ENCODE measurements around the gene LRRD1.
"Not testable (repeated sequence)": the region's sequence is repeated elsewhere in the genome, so short reads cannot be mapped to it uniquely, and the experiment has no call there.

The LRRD1 gene

DNA sequence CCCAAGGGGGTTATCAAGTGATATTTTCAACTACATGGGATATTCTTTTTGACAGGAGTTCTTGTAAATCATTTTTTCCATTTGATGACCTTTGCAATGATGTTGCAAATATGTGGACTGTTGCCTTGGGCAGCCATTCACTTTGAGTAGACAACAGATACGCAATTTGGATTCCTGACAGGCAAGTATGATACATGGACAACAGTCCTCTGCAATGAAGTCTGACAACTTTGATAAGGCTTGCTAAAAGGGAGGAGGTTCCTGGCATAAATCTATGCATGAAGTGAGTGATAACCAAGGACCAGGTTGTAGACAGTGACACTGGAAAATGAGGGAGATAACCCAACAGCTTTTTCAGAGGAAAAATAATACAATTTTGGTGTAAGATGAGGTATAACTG lies 17.7 kb downstream of the LRRD1 start:
- DNase-seq (ENCODE audit: insufficient read length) (no peak), FAIRE-seq (no peak)
- TF ChIP-seq POLR2A (IDR thresholded peaks at IDR 0.05; ENCODE audit: low read depth, low read length) (no peak), TAF1 (IDR thresholded peaks at IDR 0.05; ENCODE audit: borderline replicate concordance, low read depth, low read length) (no peak), POLR2AphosphoS5 (IDR thresholded peaks at IDR 0.05; ENCODE audit: low read depth, low read length) (no peak)

DNA sequence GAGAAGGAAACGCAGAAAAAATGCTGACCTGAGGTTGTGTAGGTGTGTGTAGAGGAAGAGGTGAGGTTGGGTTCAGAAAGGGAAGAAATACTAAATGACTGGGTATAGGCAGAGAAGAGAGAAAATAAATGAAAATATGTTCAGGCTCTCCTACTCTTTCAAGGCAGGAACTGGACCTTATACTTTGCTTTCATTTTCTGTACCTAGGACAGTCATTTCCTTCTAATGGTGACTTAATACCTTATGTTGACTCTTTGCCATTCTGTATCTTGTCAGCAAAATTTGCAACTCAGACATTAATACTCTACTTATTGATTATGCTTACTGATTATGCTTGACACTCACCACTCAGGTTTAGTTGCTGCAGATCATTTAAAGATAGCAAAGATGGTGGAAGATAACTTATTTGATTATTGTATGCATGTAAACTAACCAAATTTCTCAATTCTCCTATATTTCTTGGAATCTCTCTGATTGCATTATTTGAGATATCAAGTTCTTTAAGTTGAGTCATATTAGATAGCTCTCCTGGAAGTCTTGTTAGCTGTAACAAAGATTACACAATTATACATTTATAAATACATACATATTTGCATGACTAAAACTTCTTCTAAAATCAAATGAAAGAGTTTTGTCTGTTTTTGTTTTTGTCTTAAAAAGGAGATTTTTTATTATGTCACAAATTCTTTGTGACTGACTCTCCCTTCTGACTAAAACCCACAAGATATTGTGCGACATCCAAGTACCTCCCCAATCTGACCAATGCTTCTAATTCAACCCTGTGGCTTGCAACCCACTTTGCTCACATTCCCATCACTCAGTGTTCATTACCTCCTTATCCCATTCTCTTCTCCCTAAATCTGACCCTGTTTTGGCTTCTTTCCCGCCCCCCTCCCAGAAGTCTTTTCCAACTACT lies 20.0 kb downstream of the LRRD1 start:
- no peak for TF ChIP-seq POLR2AphosphoS5 (IDR thresholded peaks at IDR 0.05; ENCODE audit: low read depth, low read length)
- FAIRE-seq, result peak; percentile 61
- DNase-seq (ENCODE audit: insufficient read length), result no peak

DNA sequence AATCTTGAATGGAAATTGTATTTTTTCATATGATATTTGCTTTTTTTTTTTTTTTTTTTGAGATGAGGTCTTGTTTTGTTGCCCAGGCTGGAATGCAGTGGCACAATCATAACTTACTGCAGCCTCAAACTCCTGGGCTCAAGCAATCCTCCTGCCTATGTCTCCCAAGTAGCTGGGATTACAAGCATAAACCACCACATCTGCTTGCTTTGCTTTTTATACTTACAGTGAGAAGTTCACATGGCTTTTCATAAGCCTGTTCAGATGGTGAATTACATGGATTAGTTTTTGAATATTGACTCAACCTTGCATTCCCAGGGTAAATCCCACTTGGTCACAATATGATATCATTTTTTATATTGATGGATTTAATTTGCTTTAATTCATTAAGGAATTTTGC lies 22.0 kb downstream of the LRRD1 start:
- no peak for TF ChIP-seq POLR2A (IDR thresholded peaks at IDR 0.05; ENCODE audit: low read depth, low read length)
- TF ChIP-seq POLR2AphosphoS5 (IDR thresholded peaks at IDR 0.05; ENCODE audit: low read depth, low read length), result no peak
- no peak for FAIRE-seq
- no peak for DNase-seq (ENCODE audit: insufficient read length)

DNA sequence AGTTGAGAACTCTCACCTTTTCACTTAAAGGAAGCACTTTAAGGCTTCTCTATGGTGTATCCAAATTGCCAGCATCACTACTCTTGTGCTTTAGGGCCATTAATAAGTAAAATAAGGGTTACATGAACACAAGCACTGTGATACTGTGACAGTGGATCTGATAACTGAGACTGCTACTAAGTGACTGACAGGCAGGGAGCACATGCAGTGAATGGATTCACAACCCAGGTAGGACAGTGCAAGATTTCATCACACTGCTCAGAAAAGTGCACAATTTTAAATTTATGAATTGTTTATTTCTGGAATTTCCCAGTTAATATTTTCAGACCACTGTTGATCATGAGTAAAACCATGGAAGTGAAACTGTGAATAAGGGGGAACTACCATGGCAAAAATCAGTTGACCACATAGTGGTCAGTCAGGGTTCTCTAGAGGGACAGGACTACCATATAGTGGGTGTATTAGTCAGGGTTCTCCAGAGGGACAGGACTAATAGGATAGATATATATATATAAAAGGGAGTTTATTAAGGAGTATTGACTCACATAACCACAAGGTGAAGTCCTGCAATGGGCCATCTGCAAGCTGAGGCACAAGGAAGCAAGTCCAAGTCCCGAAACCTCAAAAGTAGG lies 23.7 kb downstream of the LRRD1 start:
- no peak for FAIRE-seq
- TF ChIP-seq POLR2AphosphoS5 (IDR thresholded peaks at IDR 0.05; ENCODE audit: low read depth, low read length) (no peak), TAF1 (IDR thresholded peaks at IDR 0.05; ENCODE audit: borderline replicate concordance, low read depth, low read length) (no peak), POLR2A (IDR thresholded peaks at IDR 0.05; ENCODE audit: low read depth, low read length) (no peak)
- DNase-seq (ENCODE audit: insufficient read length), result no peak

DNA sequence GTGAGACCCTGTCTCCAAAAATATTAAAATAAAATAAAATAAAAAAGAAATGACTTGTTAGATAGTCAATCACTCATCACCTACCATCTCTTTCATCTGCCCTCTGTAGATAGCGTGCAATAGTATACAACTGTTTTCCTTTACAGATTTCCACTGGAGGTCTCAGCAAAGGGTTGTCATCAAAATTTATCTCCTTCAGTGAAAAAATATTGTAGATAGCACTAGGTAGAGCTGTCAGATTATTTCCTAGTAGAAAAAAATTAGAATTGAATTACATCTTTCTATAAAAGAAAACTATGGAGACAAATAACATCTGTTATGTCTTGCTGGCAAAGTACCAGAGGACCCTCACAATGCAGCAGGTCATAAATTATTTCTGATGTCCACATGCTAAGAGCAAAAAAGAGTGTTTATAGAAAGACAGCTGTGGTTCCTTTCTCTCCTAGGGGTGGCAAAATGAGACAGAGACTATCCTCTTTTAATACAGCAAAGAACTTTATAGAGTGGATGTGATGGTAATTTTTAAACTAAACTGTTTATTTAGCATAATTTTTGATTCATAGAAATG lies 28.4 kb downstream of the LRRD1 start:
- no peak for DNase-seq (ENCODE audit: insufficient read length)
- no peak for FAIRE-seq
- TF ChIP-seq TAF1 (IDR thresholded peaks at IDR 0.05; ENCODE audit: borderline replicate concordance, low read depth, low read length) (no peak), POLR2AphosphoS5 (IDR thresholded peaks at IDR 0.05; ENCODE audit: low read depth, low read length) (no peak), POLR2A (IDR thresholded peaks at IDR 0.05; ENCODE audit: low read depth, low read length) (no peak)

DNA sequence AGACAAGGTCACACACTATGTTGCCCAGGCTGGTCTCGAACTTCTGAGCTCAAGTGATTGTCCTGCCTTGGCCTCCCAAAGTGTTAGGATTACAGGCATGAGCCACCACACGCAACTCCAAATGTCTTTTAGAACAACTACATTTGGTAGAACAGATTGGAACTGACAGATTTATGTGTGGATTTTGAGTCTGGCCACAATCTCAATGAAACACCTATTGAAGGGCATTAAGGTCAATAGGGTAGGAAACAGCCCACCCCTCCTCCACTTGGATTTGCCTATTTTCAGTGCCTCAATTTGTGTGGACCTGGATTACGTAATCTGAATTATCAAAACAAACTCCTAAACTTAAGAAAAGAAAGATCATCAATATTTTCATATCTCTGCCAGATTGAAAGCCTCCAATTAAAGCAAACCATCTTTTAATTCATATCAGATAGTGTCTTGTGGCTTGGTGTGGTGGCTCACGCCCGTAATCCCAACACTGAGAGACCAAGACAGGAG lies 29.2 kb downstream of the LRRD1 start:
- DNase-seq (ENCODE audit: insufficient read length) (no peak), FAIRE-seq (no peak)
- TF ChIP-seq TAF1 (IDR thresholded peaks at IDR 0.05; ENCODE audit: borderline replicate concordance, low read depth, low read length), result no peak
- no peak for TF ChIP-seq POLR2A (IDR thresholded peaks at IDR 0.05; ENCODE audit: low read depth, low read length)
- no peak for TF ChIP-seq POLR2AphosphoS5 (IDR thresholded peaks at IDR 0.05; ENCODE audit: low read depth, low read length)

DNA sequence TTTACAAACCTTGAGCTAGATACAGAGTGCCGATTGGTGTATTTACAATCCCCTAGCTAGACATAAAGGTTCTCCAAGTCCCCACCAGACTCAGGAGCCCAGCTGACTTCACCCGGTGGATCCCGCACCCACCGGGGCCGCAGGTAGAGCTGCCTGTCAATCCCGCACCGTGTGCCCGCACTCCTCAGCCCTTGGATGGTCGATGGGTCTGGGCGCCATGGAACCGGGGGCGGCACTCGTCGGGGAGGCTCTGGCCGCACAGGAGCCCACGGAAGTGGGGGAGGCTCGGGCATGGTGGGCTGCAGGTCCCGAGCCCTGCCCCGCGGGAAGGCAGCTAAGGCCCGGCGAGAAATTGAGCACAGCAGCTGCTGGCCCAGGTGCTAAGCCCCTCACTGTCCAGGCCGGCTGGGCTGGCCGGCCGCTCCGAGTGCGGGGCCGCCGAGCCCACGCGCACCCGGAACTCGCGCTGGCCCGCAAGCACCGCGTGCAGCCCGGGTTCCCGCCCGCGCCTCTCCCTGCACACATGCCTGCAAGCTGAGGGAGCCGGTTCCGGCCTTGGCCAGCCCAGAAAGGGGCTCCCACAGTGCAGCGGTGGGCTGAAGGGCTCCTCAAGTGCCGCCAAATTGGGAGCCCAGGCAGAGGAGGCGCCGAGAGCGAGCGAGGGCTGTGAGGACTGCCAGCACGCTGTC lies 35.6 kb downstream of the LRRD1 start:
- not testable (repeated sequence) for DNase-seq (ENCODE audit: insufficient read length); FAIRE-seq

DNA sequence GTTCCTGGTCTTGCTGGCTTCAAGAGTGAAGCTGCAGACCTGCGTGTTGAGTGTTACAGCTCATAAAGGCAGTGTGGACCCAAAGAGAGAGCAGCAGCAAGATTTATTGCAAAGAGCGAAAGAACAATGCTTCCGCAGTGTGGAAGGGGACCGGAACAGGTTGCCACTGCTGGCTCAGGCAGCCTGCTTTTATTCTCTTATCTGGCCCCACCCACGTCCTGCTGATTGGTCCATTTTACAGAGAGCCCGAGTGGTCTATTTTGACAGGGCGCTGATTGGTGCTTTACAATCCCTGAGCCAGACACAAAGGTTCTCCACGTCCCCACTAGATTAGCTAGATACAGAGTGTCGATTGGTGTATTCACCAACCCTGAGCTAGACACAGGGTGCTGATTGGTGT lies 36.2 kb downstream of the LRRD1 start:
- FAIRE-seq; DNase-seq (ENCODE audit: insufficient read length): not testable (repeated sequence)

DNA sequence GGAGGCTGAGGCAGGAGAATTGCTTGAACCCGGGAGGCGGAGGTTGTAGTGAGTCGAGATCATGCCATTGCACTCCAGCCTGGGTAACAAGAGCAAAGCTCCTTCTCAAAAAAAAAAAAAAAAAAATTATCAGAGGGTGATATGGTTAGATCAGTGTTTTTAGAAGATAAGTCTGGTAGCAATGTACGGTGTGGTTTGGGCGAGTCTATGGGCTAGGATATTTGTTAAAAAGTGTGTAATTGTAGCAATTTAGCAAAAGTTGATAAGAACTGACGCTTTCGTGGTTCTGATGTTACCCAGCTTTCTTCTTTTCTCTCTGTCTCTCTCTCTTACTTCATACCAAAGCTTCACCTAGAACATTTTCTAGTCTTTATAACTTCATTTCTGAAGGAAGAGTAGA lies 37.8 kb downstream of the LRRD1 start:
- no peak for FAIRE-seq
- TF ChIP-seq POLR2AphosphoS5 (IDR thresholded peaks at IDR 0.05; ENCODE audit: low read depth, low read length) (no peak), TAF1 (IDR thresholded peaks at IDR 0.05; ENCODE audit: borderline replicate concordance, low read depth, low read length) (no peak), POLR2A (IDR thresholded peaks at IDR 0.05; ENCODE audit: low read depth, low read length) (no peak)
- no peak for DNase-seq (ENCODE audit: insufficient read length)

DNA sequence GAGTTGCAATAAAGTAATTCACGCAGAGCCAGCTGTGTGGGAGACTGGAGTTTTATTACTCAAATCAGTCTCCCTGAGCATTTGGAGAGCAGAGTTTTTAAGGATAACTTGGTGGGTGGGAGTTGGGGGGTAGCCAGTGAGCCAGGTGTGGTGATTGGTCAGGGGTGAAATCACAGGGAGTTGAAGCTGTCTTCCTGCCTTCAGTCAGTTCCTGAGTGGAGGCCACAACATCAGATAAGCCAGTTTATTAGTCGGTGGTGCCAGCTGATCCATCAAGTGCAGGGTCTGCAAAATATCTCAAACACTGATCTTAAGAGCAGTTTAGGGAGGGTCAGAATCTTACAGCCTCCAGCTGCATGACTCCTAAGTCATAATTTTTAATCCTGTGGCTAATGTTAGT lies 41.4 kb downstream of the LRRD1 start:
- FAIRE-seq, result no peak
- DNase-seq (ENCODE audit: insufficient read length), result no peak

DNA sequence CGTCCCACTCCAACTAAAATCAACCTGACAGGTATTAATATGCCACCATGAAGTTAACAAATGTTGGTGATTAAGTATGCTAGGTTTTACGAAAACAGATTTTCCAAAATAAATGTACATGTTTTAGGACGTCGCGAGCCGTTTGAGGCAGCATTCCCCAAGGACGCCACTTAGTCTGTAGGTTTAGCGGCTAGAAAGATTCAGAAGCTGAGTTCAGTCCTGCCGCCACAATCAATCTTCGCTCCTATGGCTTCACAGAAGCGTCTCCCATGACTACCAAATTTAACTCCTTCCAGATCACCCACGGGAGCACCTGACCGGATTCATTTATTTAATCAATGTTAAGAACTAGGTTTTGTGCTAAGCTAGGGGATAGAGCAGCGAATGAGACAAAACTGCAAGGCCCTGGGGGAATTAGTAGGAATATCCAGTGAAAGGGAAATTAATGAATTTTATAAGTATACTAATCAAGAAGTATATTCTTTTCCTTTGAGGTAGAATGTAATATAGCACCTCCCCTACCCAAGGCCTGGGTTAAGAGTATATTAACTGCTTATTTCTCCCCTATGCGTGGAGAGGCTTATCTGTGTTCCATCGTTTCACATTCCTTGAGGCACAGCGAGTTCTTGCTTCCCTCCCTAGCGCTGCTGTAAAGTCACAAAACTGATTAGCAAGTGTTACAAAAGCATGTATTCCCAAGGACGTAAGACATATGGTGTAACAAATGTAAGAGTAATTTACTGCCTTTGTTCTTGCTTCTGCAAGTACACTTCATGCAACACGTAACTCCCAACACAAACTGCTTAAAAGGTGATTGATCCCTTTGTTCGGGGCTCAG lies 43.7 kb downstream of the LRRD1 start:
- FAIRE-seq (no peak), DNase-seq (ENCODE audit: insufficient read length) (peak; percentile 3)
- TF ChIP-seq POLR2AphosphoS5 (IDR thresholded peaks at IDR 0.05; ENCODE audit: low read depth, low read length) (no peak), TAF1 (IDR thresholded peaks at IDR 0.05; ENCODE audit: borderline replicate concordance, low read depth, low read length) (no peak), POLR2A (IDR thresholded peaks at IDR 0.05; ENCODE audit: low read depth, low read length) (no peak)

More for the DNA sequence above, 41.4 kb downstream of the LRRD1 start:
- TF ChIP-seq TAF1 (IDR thresholded peaks at IDR 0.05; ENCODE audit: borderline replicate concordance, low read depth, low read length) (no peak), POLR2AphosphoS5 (IDR thresholded peaks at IDR 0.05; ENCODE audit: low read depth, low read length) (no peak), POLR2A (IDR thresholded peaks at IDR 0.05; ENCODE audit: low read depth, low read length) (no peak)
